Measurements from ENCODE around the gene ZCCHC14. TPM values are rescaled to one million over a fixed set of nuclear protein-coding genes. Genes with fewer than 3 reads are reported as not detected.

Gene ZCCHC14
- total and polyA plus RNA-seq, 2 of the 8 experiments (the other 6 are each of a cell fraction or from before 2014, with no cell fraction given) = 8.2 to 28.2 TPM

DNA sequence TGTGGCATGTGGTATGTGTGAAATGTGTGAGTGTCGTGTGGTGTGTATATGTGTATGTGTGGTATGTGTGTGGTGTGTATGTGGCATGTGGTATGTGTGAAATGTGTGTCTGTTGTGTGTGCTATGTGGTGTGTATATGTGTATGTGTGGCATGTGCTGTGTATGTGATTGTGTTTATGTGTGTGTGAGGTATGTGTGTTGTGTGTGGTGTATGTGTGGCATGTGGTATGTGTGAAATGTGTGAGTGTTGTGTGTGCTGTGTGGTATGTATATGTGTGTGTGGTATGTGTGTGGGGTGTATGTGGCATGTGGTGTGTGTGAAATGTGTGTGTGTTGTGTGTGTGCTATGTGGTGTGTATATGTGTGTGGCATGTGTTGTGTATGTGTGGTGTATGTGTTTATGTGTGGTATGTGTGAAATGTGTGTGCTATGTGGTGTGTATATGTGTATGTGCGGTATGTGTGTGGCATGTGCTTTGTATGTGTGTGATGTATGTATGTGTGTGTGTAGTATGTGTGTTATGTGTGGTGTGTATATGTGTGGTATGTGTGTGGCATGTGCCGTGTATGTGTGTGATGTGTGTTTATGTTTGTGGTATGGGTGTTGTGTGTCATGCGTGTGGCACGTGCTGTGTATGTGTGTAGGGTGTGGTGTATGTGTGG is 9.6 kb upstream of the ZCCHC14 start (continued):
- no peak for TF ChIP-seq CTBP2 (IDR thresholded peaks at IDR 0.05; ENCODE audit: borderline replicate concordance, insufficient read depth, insufficient read length, low read length)
